Epithelial cell of esophagus (primary cell): Measurements from ENCODE around the gene YAP1.

Experiments
- DNase-seq: peaks from one replicate; pipeline ENCODE4 v3.0.0; 2010; ENCODE audit warnings: low read depth
- H3K4me3 ChIP-seq: 2 replicates; pipeline ENCODE4 v1.5.1; 2011; ENCODE audit warnings: mild to moderate bottlenecking, low read length, control low read depth
- TF ChIP-seq, protein P1 (sequence below): IDR thresholded peaks from 2 replicates; pipeline ENCODE4 v1.5.1; 2011; ENCODE audit warnings: low read depth, mild to moderate bottlenecking, low read length, control low read depth, inconsistent platforms; ENCODE audit not compliant: insufficient read depth; ENCODE audit errors: missing control alignments

Gene YAP1

DNA sequence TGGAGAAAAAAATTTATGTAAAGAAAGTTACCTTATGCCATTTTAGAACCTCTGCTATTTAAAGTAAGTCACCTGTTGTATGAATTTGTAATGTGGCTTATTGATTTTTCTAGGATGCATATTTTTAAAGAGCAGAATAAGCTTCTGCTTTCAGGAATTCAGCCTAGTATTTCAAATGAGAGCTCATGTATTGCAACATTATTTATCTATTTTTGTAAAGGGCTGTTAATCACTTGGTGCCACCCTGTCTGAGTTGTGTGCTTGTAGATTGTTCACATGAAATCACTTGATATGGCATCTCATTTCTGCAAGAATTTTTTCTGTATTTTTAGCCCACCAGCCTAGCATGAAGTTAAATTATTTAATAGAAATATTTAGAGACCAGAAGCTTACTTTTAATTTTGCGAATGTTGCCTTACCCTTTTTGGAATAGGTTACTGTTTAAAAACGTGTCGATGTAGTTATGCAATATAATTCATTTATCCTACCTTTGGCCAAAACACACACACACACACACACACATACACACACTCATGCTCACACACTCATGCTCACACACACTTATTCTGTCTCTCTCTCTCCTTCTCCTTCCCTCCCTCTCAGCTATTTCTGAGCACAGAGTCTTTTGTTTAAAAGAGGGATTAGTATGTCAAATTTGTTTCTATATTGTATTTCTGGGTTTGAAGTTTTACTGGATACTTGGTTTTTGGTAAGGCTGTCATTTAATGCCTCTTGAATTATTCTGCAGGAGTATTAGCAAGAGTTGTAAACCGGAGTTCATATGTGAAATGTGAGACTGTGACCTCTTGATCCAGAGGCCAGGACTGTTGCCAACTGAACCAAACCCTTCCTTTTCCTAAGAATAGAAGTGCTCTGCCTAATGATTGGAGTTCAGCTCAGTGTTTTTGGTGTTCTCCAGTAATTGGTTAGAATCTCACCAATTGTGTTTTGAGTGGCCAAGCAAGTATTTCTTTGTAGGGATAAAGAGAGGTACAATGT lies 34.4 kb downstream of the YAP1 start:
- DNase-seq: peak; percentile 34
- H3K4me3 ChIP-seq: no peak overlapping the region
- TF ChIP-seq, protein P1, sequence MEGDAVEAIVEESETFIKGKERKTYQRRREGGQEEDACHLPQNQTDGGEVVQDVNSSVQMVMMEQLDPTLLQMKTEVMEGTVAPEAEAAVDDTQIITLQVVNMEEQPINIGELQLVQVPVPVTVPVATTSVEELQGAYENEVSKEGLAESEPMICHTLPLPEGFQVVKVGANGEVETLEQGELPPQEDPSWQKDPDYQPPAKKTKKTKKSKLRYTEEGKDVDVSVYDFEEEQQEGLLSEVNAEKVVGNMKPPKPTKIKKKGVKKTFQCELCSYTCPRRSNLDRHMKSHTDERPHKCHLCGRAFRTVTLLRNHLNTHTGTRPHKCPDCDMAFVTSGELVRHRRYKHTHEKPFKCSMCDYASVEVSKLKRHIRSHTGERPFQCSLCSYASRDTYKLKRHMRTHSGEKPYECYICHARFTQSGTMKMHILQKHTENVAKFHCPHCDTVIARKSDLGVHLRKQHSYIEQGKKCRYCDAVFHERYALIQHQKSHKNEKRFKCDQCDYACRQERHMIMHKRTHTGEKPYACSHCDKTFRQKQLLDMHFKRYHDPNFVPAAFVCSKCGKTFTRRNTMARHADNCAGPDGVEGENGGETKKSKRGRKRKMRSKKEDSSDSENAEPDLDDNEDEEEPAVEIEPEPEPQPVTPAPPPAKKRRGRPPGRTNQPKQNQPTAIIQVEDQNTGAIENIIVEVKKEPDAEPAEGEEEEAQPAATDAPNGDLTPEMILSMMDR: no peak

- no peak overlapping the region for H3K4me3 ChIP-seq
- no peak for DNase-seq
- TF ChIP-seq, protein P1: no peak
These were observed 36.8 kb downstream of the YAP1 start for GRCh38 chr11:102147015-102147414.

GRCh38 chr11:102147632-102148031 lies 37.4 kb downstream of the YAP1 start:
- no peak for DNase-seq
- no peak overlapping the region for H3K4me3 ChIP-seq
- TF ChIP-seq, protein P1: no peak

DNA sequence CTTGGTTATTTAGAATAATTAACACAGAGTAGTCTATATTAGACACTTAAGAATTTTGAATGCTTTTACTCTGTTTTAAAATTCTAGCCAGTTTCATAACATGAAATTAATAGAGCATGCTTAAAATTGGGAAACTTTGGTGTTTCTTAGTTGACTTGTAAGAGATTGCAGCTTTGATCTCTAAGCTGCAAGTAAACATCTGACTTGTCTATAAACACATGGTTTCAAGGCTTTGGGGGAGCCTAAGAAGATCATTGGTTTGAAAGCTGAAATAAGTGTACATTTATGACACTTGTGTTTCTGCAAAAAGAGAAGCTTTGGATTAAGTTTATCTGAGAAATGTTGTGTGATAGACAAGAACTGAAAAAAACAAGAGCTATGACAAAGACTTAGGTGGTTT lies 37.8 kb downstream of the YAP1 start:
- no peak overlapping the region for H3K4me3 ChIP-seq
- no peak for DNase-seq
- TF ChIP-seq, protein P1: no peak

DNA sequence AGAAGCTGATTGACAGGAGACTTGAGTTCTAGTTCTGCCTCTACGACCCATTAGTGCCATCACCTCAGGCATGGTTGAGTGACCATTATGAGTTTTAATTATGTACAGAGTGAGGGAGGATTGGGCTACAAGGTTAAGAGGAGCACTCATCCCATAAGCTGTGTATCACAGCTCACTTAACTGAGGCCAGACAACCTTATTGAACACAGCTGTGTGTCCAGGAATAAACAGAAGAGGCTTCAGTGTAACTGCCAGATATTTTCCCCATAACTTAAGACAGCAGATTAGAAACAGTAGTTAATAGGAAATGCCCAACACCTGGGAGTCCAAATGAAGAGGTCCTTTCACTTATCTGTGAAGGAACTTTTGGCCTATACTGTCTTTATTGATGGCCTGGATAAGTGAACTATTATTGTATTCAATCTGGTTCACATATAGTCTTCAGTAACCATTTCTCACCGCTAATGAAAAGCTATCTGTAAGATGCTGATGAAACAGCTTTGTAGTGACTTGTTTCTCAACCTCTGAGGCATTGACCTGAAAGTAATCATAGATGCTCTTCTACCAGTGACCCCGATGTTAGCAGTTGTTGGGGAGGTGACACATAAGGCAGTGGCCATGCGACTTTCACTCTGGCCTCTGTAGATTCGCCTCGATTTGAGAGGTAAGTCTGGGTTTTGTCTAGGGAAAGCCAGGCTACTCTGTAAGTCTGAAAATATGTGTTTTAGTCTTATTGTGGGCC lies 41.7 kb downstream of the YAP1 start:
- DNase-seq: no peak
- TF ChIP-seq, protein P1: no peak
- H3K4me3 ChIP-seq: no peak overlapping the region

DNA sequence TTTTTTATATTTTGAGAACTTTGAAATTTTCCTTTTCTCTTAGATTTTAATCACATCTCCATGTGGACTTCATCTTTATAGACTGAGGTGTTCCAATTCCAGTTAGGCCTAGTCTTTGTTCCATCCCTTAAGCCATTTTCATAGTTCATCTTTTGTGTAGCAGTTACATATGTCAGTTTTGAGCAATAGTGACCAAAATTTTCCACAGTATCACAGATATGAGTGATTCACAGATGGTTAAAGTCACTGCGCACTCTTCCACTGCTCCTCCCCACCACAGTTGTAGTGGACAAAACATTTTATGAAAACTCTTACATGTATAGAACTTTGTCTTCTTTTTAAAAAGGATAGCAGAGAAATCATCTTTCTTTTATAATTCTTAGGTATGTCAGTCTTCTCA lies 42.8 kb downstream of the YAP1 start:
- DNase-seq: no peak
- H3K4me3 ChIP-seq: no peak overlapping the region
- TF ChIP-seq, protein P1: no peak
